HG03280 (cell line): Measurements from ENCODE around the gene MLLT3.
A peak's percentile ranks its signal among the peaks of the same experiment; 100 is the strongest.
"Not testable (repeated sequence)": the region's sequence is repeated elsewhere in the genome, so short reads cannot be mapped to it uniquely, and the experiment has no call there.

Experiments used
- ATAC-seq: cut with Tn5 transposase; IDR thresholded peaks from one replicate; pipeline ENCODE4 v1.9.1; 2021; ENCODE audit warnings: mild to moderate bottlenecking, moderate library complexity; ENCODE audit not compliant: unreplicated experiment

Gene MLLT3

GRCh38 chr9:20599195-20599594 lies 23.1 kb downstream of the MLLT3 start:
- ATAC-seq, result no peak

- ATAC-seq, result no peak
Observed at GRCh38 chr9:20598367-20598766, 23.9 kb downstream of the MLLT3 start.

GRCh38 chr9:20597862-20598261 lies 24.4 kb downstream of the MLLT3 start:
- ATAC-seq, result no peak

GRCh38 chr9:20594608-20595007 lies 27.7 kb downstream of the MLLT3 start:
- no peak for ATAC-seq

- no peak for ATAC-seq
Observed at GRCh38 chr9:20593537-20593936, 28.8 kb downstream of the MLLT3 start.

- ATAC-seq, result no peak
Observed at GRCh38 chr9:20593105-20593504, 29.2 kb downstream of the MLLT3 start.

GRCh38 chr9:20592673-20593072 lies 29.6 kb downstream of the MLLT3 start:
- ATAC-seq, result no peak

- ATAC-seq, result no peak
Observed at GRCh38 chr9:20591223-20591622, 31.1 kb downstream of the MLLT3 start.

GRCh38 chr9:20584968-20585643 lies 37.2 kb downstream of the MLLT3 start:
- ATAC-seq, result no peak

GRCh38 chr9:20583088-20583487 lies 39.2 kb downstream of the MLLT3 start:
- ATAC-seq, result not testable (repeated sequence)

GRCh38 chr9:20582150-20582549 lies 40.1 kb downstream of the MLLT3 start:
- ATAC-seq, result no peak

- ATAC-seq, result no peak
Observed at GRCh38 chr9:20580673-20581072, 41.6 kb downstream of the MLLT3 start.

- ATAC-seq, result no peak
Observed at GRCh38 chr9:20579524-20580314, 42.6 kb downstream of the MLLT3 start.

GRCh38 chr9:20573023-20573422 lies 49.3 kb downstream of the MLLT3 start:
- ATAC-seq, result peak; percentile 72

- ATAC-seq, result peak; percentile 43
Observed at GRCh38 chr9:20570756-20571155, 51.5 kb downstream of the MLLT3 start.

GRCh38 chr9:20570087-20570486 lies 52.2 kb downstream of the MLLT3 start:
- no peak for ATAC-seq

- ATAC-seq, result no peak
Observed at GRCh38 chr9:20569525-20569924, 52.8 kb downstream of the MLLT3 start.

- ATAC-seq, result no peak
Observed at GRCh38 chr9:20568400-20568799, 53.9 kb downstream of the MLLT3 start.

GRCh38 chr9:20566401-20566800 lies 55.9 kb downstream of the MLLT3 start:
- no peak for ATAC-seq

GRCh38 chr9:20564650-20565049 lies 57.6 kb downstream of the MLLT3 start:
- ATAC-seq, result no peak

- ATAC-seq, result no peak
Observed at GRCh38 chr9:20563917-20564316, 58.4 kb downstream of the MLLT3 start.

GRCh38 chr9:20562051-20562450 lies 60.2 kb downstream of the MLLT3 start:
- ATAC-seq, result no peak
